Subcutaneous adipose tissue (tissue), 4 donors: Measurements from ENCODE around the gene RERE. TPM values are rescaled to one million over a fixed set of nuclear protein-coding genes. Genes with fewer than 3 reads are reported as not detected.

Experiments
- CTCF ChIP-seq: fragments of 450-650 bp; IDR thresholded peaks from one replicate; pipeline ENCODE4 v1.5.1; 2016; ENCODE audit warnings: low read depth, mild to moderate bottlenecking, control low read depth, antibody characterized with exemption, moderate library complexity
- total RNA-seq, 4 donors: library from RNA; depleted of rRNA; stranded (reverse); fragments of >200 nt; gene quantifications; one replicate each; pipeline ENCODE4 v1.1.0, GENCODE V29; 2016

The RERE gene
- total RNA-seq, 4 donors from 2014 or later = 67.0 to 91.4 (median 83.1) TPM

- no peak for TF ChIP-seq CTCF
These were observed 454.7 kb downstream of the RERE start for GRCh38 chr1:8362701-8363101.

GRCh38 chr1:8361198-8361849, 456.1 kb downstream of the RERE start:
- no peak for TF ChIP-seq CTCF

GRCh38 chr1:8360493-8361197, 456.8 kb downstream of the RERE start:
- TF ChIP-seq CTCF = no peak

- TF ChIP-seq CTCF = no peak
These were observed 457.6 kb downstream of the RERE start for GRCh38 chr1:8359617-8360481.

GRCh38 chr1:8358897-8359616, 458.4 kb downstream of the RERE start:
- TF ChIP-seq CTCF = no peak

- TF ChIP-seq CTCF = no peak
These were observed 459.1 kb downstream of the RERE start for GRCh38 chr1:8358241-8358896.
